H1 (cell line): ENCODE results near the gene CRTC1. TPM values are rescaled to one million over a fixed set of nuclear protein-coding genes. Genes with fewer than 3 reads are reported as not detected.
A peak's percentile ranks its signal among the peaks of the same experiment; 100 is the strongest.

ENCODE experiments used
- CTCF ChIA-PET: fragments of 300-600 bp; sonication (Branson Sonifier 250); formaldehyde crosslinking; loops from one replicate; lab custom pipeline; 2021; ENCODE audit not compliant: partially characterized antibody; lab: Charles Lee
- POLR2A ChIA-PET: fragments of 300-600 bp; sonication (Branson Sonifier 250); formaldehyde crosslinking; loops from one replicate; lab custom pipeline; 2021; ENCODE audit warnings: inconsistent platforms; ENCODE audit not compliant: partially characterized antibody; lab: Charles Lee
- DNase-seq, 2 experiments: peaks; one replicate each; pipeline versions ENCODE4 v3.0.0 to v3.0.0-alpha.2; 2010 to 2022; ENCODE audit warnings: low spot score in 2 of 2, low read depth in 1 of 2, mixed read lengths in 1 of 2
- FAIRE-seq: peaks from 2 replicates; lab custom pipeline; 2011; peaks lifted over from hg19 to GRCh38; lab: Jason Lieb, UNC
- H2AFZ ChIP-seq: 2 replicates; pipeline ENCODE4 v1.8.1; 2012; ENCODE audit warnings: low read length, inconsistent platforms
- H2AK5ac ChIP-seq: 2 replicates; pipeline ENCODE4 v1.6.1; 2013; ENCODE audit warnings: low read depth, low read length
- H2BK120ac ChIP-seq: replicated peaks from 2 replicates; pipeline ENCODE3; 2013; ENCODE audit warnings: low read depth, low read length, inconsistent platforms
- H2BK12ac ChIP-seq: 2 replicates; pipeline ENCODE4 v1.6.1; 2013; ENCODE audit warnings: low read depth, low read length
- H2BK15ac ChIP-seq: 2 replicates; pipeline ENCODE4 v1.6.1; 2013; ENCODE audit warnings: low read length
- H2BK20ac ChIP-seq: 2 replicates; pipeline ENCODE4 v1.6.1; 2013; ENCODE audit warnings: low read length
- H2BK5ac ChIP-seq: 2 replicates; pipeline ENCODE4 v1.6.1; 2013; ENCODE audit warnings: low read depth, low read length
- H3K14ac ChIP-seq: 2 replicates; pipeline ENCODE4 v1.6.1; 2013; ENCODE audit warnings: inconsistent platforms; ENCODE audit not compliant: insufficient read length
- H3K18ac ChIP-seq: 2 replicates; pipeline ENCODE4 v1.6.1; 2013; ENCODE audit warnings: low read length; ENCODE audit errors: extremely low read depth
- H3K23ac ChIP-seq: 2 replicates; pipeline ENCODE4 v1.6.1; 2013; ENCODE audit warnings: inconsistent platforms; ENCODE audit not compliant: insufficient read length
- H3K23me2 ChIP-seq: 2 replicates; pipeline ENCODE4 v1.6.1; 2013; ENCODE audit warnings: low read depth, low read length
- H3K27ac ChIP-seq: 2 replicates; pipeline ENCODE4 v1.6.1; 2011; ENCODE audit warnings: low read depth, low read length, inconsistent platforms
- H3K27me3 ChIP-seq, 4 experiments: replicated peaks in 1 of 4; 1 replicate in 1 of 4; 2 replicates in 3 of 4; pipeline versions ENCODE4 v1.6.1 to v1.8.1; 2011 to 2013; ENCODE audit warnings: low read length in 3 of 4, mild to moderate bottlenecking in 3 of 4, inconsistent platforms in 2 of 4, mixed read lengths in 2 of 4, moderate library complexity in 1 of 4; ENCODE audit not compliant: control insufficient read depth in 3 of 4, insufficient read depth in 3 of 4; ENCODE audit errors: extremely low read depth in 1 of 4
- H3K36me3 ChIP-seq, 4 experiments: 2 replicates each; pipeline versions ENCODE4 v1.6.1 to v1.8.1; 2011 to 2013; ENCODE audit warnings: mild to moderate bottlenecking in 4 of 4, low read length in 3 of 4, moderate library complexity in 2 of 4, control low read depth in 1 of 4, inconsistent platforms in 1 of 4; ENCODE audit not compliant: insufficient read depth in 4 of 4, control insufficient read depth in 2 of 4
- H3K4ac ChIP-seq: replicated peaks from 2 replicates; pipeline ENCODE3; 2013; ENCODE audit warnings: low read length, low read depth, mixed read lengths, inconsistent platforms; ENCODE audit not compliant: insufficient read length
- H3K4me1 ChIP-seq, 4 experiments: replicated peaks in 1 of 4; 1 replicate in 1 of 4; 2 replicates in 3 of 4; pipeline versions ENCODE4 v1.6.1 to v1.8.1; 2011 to 2013; ENCODE audit warnings: low read length in 3 of 4, inconsistent platforms in 2 of 4, mixed read lengths in 1 of 4; ENCODE audit not compliant: insufficient read depth in 4 of 4, control insufficient read depth in 3 of 4
- H3K4me2 ChIP-seq, 2 experiments: 2 replicates each; pipeline versions ENCODE4 v1.6.1 to v1.8.1; 2011 to 2013; ENCODE audit warnings: low read depth in 2 of 2, low read length in 2 of 2, control low read depth in 1 of 2, inconsistent platforms in 1 of 2, mild to moderate bottlenecking in 1 of 2; ENCODE audit not compliant: insufficient read depth in 1 of 2
- H3K4me3 ChIP-seq, 4 experiments: fragments of 200-600, 300-600 bp in 1 of 4; sonication (generic), shearing (Covaris generic), sonication (Bioruptor Twin) in 1 of 4; 2 replicates each; pipeline versions ENCODE4 v1.5.1 to v1.8.1; 2011 to 2016; ENCODE audit warnings: low read length in 4 of 4, low read depth in 3 of 4, control low read depth in 2 of 4, inconsistent platforms in 2 of 4, mild to moderate bottlenecking in 2 of 4, mixed read lengths in 1 of 4, moderate library complexity in 1 of 4; ENCODE audit not compliant: insufficient read depth in 2 of 4; ENCODE audit errors: extremely low read depth in 1 of 4
- H3K56ac ChIP-seq: replicated peaks from 2 replicates; pipeline ENCODE3; 2013; ENCODE audit warnings: low read depth, mild to moderate bottlenecking, mixed read lengths, low read length, inconsistent platforms; ENCODE audit not compliant: insufficient read length
- H3K79me1 ChIP-seq: 2 replicates; pipeline ENCODE4 v1.6.1; 2013; ENCODE audit warnings: low read depth, low read length, control low read depth
- H3K79me2 ChIP-seq, 2 experiments: 2 replicates each; pipeline versions ENCODE4 v1.6.1 to v1.8.1; 2012 to 2013; ENCODE audit warnings: low read length in 2 of 2, mild to moderate bottlenecking in 2 of 2, inconsistent platforms in 1 of 2; ENCODE audit not compliant: insufficient read depth in 2 of 2, control insufficient read depth in 1 of 2
- H3K9ac ChIP-seq, 4 experiments: replicated peaks in 1 of 4; 1 replicate in 1 of 4; 2 replicates in 3 of 4; pipeline versions ENCODE4 v1.6.1 to v1.8.1; 2011 to 2013; ENCODE audit warnings: low read depth in 3 of 4, low read length in 3 of 4, control low read depth in 2 of 4, mild to moderate bottlenecking in 2 of 4, moderate library complexity in 2 of 4, inconsistent platforms in 1 of 4; ENCODE audit errors: extremely low read depth in 1 of 4
- H3K9me3 ChIP-seq, 2 experiments: 2 replicates each; pipeline versions ENCODE4 v1.6.1 to v1.8.1; 2012 to 2013; ENCODE audit warnings: mild to moderate bottlenecking in 2 of 2, moderate library complexity in 2 of 2, control low read depth in 1 of 2, inconsistent platforms in 1 of 2, low read depth in 1 of 2, low read length in 1 of 2, mixed read lengths in 1 of 2; ENCODE audit not compliant: insufficient read depth in 2 of 2
- H4K20me1 ChIP-seq, 2 experiments: replicated peaks in 1 of 2; 2 replicates each; pipeline versions ENCODE3 to v1.8.1; 2011 to 2013; ENCODE audit warnings: inconsistent platforms in 2 of 2, low read length in 2 of 2, mild to moderate bottlenecking in 1 of 2; ENCODE audit not compliant: insufficient read depth in 2 of 2, control insufficient read depth in 1 of 2
- H4K5ac ChIP-seq: 2 replicates; pipeline ENCODE4 v1.6.1; 2013; ENCODE audit warnings: low read length, low read depth, mixed read lengths, inconsistent platforms; ENCODE audit not compliant: insufficient read length
- H4K8ac ChIP-seq: 2 replicates; pipeline ENCODE4 v1.8.0; 2013; ENCODE audit warnings: mild to moderate bottlenecking, moderate library complexity, low read length, inconsistent platforms; ENCODE audit not compliant: insufficient read depth; ENCODE audit errors: extremely low read depth
- H4K91ac ChIP-seq: replicated peaks from 2 replicates; pipeline ENCODE3; 2013; ENCODE audit warnings: low read length, mixed read lengths, inconsistent platforms; ENCODE audit not compliant: insufficient read length
- BRCA1 ChIP-seq: IDR thresholded peaks from 2 replicates; pipeline ENCODE4 v1.6.1; 2012; ENCODE audit warnings: low read depth, low read length, improper control_type of control experiment
- RAD21 ChIP-seq, 2 experiments: IDR thresholded peaks in 1 of 2; conservative IDR thresholded peaks in 1 of 2; 2 replicates each; pipeline ENCODE4 v1.6.1; 2011; ENCODE audit warnings: low read depth in 2 of 2, low read length in 2 of 2, improper control_type of control experiment in 1 of 2, inconsistent platforms in 1 of 2, mild to moderate bottlenecking in 1 of 2, moderate library complexity in 1 of 2
- WGBS, 2 experiments: shearing (Covaris generic) in 1 of 2; methylation state at CpG; one replicate each; pipeline versions ENCODE4 v1.1.6 to v1.1.7; 2013 to 2015; ENCODE audit warnings: low lambda C conversion rate in 2 of 2, mixed read lengths in 2 of 2, inconsistent platforms in 1 of 2, low coverage in 1 of 2, missing lambda C conversion rate in 1 of 2; ENCODE audit not compliant: insufficient replicate concordance in 2 of 2, insufficient coverage in 1 of 2, insufficient read length in 1 of 2; ENCODE audit errors: extremely low coverage in 1 of 2, missing lambda C conversion rate in 1 of 2; 5-methylcytosine and 5-hydroxymethylcytosine counted together
- polyA plus RNA-seq, 7 experiments: library from polyadenylated mRNA; depleted of rRNA in 3 of 7; stranded (reverse) in 5 of 7; unstranded in 2 of 7; fragments of >200 nt in 5 of 7; fragments of 200-250 nt in 2 of 7; gene quantifications; 1 replicate in 5 of 7; 2 replicates in 1 of 7; 4 replicates in 1 of 7; pipeline versions ENCODE4 v1.2.1 to v1.2.3, GENCODE V29; 2011 to 2013; ENCODE audit warnings: missing spikeins in 2 of 7, mixed read lengths in 2 of 7
- total RNA-seq: library from RNA; stranded (reverse); fragmentation: NEBNext Ultra II Directional; extraction: Animal tissue kit (Norgen Biotek cat#: 25700); gene quantifications from 2 replicates; pipeline ENCODE4 v1.2.1, GENCODE V29; 2021

The CRTC1 gene
- total and polyA plus RNA-seq, 2 of the 8 experiments (the other 6 are each of a cell fraction or from before 2014, with no cell fraction given): 2.9 to 8.5 TPM

DNA sequence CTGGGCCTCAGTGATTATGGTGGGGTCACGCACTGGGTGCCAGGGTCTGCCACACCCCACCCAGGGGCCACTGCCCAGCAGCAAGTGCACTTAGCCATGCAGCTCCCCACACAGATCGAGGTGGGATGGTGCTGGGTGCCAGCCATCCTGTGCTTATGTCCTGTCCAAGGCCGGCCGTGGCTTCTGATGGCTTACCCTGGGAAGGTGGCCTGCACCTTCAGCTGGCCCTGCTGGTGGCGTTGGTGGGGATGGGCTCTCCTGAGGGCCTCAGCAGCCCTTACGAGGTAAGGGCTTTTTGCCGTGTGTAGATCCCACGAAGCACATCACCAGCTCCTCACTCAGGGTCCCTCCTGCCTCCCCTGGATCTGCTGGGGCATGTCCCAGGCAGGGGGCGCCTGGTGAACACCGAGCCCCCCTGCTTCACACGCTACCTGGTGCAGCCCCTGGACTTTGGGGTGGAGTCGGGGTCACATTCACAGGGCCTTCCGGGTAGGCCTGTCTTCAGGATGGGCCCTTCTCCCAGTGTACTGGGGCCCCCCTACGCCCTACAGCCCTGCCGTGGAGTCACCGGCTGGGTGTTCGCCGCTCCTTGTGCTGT lies 46.6 kb downstream of the CRTC1 start:
- Histone ChIP-seq H3K4ac (no peak overlapping the region), H3K27me3 (no peaks in the 10 kb centered on the region), H2BK120ac (no peak overlapping the region), H3K9me3 (no peaks in the 10 kb centered on the region), H2BK5ac (peak overlapping the region; percentile 32; the same call in 1 of the 2 replicates), H2AK5ac (no peak overlapping the region)
- TF ChIP-seq RAD21 (IDR thresholded peaks at IDR 0.05 in 1 of 2, conservative IDR thresholded peaks at IDR 0.05 in 1 of 2; ENCODE audit: low read depth in 2 of 2, low read length in 2 of 2) (0 out of 4 replicates have a peak, but pooled peaks of 1 of the 2 experiments have one; percentile 8), BRCA1 (no peak)
- TF ChIP-seq, all 59 proteins: peak for 1
- H2BK12ac ChIP-seq: no peak overlapping the region; the same call in 1 of the 2 replicates
- H3K36me3 ChIP-seq: no peaks in the 10 kb centered on the region; a peak in 1 of 8 replicates
- H2BK20ac ChIP-seq: no peak overlapping the region
- H3K4me3 ChIP-seq: no peak overlapping the region
- H3K23ac ChIP-seq: no peak overlapping the region
- no peak overlapping the region for H2BK15ac ChIP-seq
- H3K23me2 ChIP-seq: no peaks in the 10 kb centered on the region
- no peaks in the 10 kb centered on the region for H3K79me2 ChIP-seq
- no peak overlapping the region for H3K9ac ChIP-seq
- peaks cover 0 to 3% (median 0%) of the 10 kb centered on the region in 4 experiments; a peak in 1 of 7 replicates for H3K4me1 ChIP-seq
- H4K20me1 ChIP-seq: peaks cover 4 to 6% of the 10 kb centered on the region in 2 experiments
- WGBS, 2 experiments: 91% methylated on average over 16 of the region's 18 CpGs; no CpG with 5 or more reads in 1 of the 2 experiments
- DNase-seq (no peak), FAIRE-seq (no peak)
- no peak overlapping the region for H2AFZ ChIP-seq
- no peak overlapping the region for H4K5ac ChIP-seq
- H3K56ac ChIP-seq: no peak overlapping the region
- H3K27ac ChIP-seq: no peak overlapping the region
- POLR2A ChIA-PET: interaction anchor here (0.6 to 0.9 kb wide), 2 partner anchors 18 to 160 kb away, joined by 3 to 4 read pairs; no protein-coding TSS in a partner anchor
- H3K4me2 ChIP-seq: no peak overlapping the region
- CTCF ChIA-PET: interaction anchor here (0.6 to 1.9 kb wide), 8 partner anchors 9 to 279 kb away, joined by 3 to 7 read pairs (median 4); no protein-coding TSS in a partner anchor
- no peak overlapping the region for H3K18ac ChIP-seq
- H4K91ac ChIP-seq: peak overlapping the region; percentile 11
- H3K79me1 ChIP-seq: no peaks in the 10 kb centered on the region
- peak overlapping the region; percentile 41; the same call in 1 of the 2 replicates for H4K8ac ChIP-seq
- H3K14ac ChIP-seq: no peak overlapping the region
